HG03066 (cell line): ENCODE results near the gene PEMT.

Source experiments
- ATAC-seq: cut with Tn5 transposase; IDR thresholded peaks from one replicate; pipeline ENCODE4 v1.9.1; 2021; ENCODE audit warnings: low read depth; ENCODE audit not compliant: unreplicated experiment

The PEMT gene

GRCh38 chr17:17572010-17572785 is 19.3 kb downstream of the PEMT start:
- no peak for ATAC-seq

- no peak for ATAC-seq
These were observed 20.5 kb downstream of the PEMT start for GRCh38 chr17:17570798-17571716.

DNA sequence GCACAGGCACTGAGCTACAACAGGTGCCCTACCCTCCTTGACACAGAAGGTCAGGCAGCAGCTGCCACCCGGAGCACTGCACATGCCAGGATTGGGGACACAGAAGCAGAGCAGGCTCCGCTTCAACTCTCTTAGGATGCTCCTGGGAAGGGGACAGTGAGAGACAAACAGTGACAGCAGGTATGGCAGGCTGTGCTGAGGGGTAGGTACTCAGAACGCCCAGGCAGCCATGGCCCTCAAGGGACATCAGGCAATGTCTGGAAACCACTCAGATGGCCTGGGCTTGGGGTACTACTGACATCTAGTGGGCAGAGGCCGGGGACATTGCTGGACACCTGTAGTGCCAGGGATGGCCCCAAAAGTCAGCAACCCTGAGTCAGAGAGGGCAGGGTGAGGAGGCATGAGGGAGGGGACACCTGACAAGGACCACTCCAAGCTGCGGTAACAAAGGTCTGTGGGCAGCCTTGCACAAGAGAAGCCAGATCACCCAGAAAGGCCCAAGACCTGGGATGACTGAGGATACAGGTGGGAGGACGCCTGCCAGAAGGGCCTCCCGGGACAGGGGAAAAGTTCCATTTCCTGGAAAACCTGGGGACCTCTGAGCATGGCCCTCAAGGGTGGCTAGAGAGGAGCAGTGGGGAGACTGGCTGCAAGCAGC is 21.2 kb downstream of the PEMT start:
- ATAC-seq = no peak

DNA sequence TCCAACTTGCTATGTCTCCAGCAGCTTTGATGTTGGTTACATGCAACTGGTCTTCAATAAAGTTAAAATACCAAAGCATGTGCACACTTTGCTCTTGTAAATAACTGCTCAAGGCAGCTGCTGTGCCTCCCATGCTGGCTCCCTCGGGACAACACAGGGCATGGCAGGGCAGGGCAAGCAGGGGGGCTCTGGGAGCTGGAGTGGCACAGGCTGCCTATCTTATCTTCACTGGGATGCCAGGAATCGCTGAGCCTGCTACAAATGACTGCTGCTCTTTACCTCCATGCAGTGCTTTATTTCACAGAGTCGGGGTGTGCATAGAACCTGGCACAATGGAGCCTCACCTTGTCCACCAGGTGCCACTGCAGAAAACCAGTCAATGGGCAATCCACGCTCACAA is 21.8 kb downstream of the PEMT start:
- ATAC-seq = no peak

- ATAC-seq = no peak
These were observed 22.7 kb downstream of the PEMT start for GRCh38 chr17:17568772-17569195.

- ATAC-seq = no peak
These were observed 23.9 kb downstream of the PEMT start for GRCh38 chr17:17567631-17568030.

- ATAC-seq = no peak
These were observed 24.5 kb downstream of the PEMT start for GRCh38 chr17:17566896-17567513.

- ATAC-seq = no peak
These were observed 25.8 kb downstream of the PEMT start for GRCh38 chr17:17565471-17566339.

DNA sequence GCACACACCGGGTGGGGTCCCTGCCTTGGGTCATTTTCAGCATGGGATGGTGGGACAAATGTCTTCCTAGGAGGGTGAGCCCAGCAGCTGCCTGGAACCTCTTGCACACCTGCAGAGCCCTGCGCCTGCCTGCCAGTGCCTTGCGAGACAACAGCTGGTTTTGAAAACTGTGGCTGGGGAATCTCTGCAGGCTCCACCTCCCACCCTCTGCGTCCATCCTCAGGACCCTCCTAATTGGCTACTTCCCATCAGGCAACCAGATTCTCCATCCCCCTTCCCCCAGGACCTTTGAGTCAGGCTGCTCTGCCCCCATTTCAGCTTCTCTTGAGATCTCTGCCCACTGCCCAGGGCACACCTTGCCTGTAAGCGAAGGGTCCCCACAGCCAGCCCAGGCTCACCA is 26.6 kb downstream of the PEMT start:
- ATAC-seq = no peak

- ATAC-seq = no peak
These were observed 27.2 kb downstream of the PEMT start for GRCh38 chr17:17564323-17564722.

- no peak for ATAC-seq
These were observed 28.0 kb downstream of the PEMT start for GRCh38 chr17:17563530-17563929.

DNA sequence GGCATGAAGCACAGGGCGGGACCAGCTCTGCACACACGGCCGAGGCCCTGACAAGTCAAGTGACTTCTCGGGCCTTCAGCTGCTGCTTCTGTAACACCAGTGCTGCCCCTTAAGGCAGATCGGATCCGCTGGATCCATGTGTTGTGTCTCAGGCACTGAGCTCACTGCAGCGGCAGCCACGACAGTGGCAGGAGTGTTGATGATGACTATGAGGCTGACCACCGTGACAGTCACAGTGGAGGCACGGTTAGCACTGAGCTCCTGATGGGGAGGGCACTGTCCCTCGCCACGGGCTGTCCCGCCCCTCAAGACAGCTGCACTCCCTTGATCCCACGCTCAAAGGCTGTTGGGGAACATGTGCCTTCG is 29.4 kb downstream of the PEMT start:
- no peak for ATAC-seq

DNA sequence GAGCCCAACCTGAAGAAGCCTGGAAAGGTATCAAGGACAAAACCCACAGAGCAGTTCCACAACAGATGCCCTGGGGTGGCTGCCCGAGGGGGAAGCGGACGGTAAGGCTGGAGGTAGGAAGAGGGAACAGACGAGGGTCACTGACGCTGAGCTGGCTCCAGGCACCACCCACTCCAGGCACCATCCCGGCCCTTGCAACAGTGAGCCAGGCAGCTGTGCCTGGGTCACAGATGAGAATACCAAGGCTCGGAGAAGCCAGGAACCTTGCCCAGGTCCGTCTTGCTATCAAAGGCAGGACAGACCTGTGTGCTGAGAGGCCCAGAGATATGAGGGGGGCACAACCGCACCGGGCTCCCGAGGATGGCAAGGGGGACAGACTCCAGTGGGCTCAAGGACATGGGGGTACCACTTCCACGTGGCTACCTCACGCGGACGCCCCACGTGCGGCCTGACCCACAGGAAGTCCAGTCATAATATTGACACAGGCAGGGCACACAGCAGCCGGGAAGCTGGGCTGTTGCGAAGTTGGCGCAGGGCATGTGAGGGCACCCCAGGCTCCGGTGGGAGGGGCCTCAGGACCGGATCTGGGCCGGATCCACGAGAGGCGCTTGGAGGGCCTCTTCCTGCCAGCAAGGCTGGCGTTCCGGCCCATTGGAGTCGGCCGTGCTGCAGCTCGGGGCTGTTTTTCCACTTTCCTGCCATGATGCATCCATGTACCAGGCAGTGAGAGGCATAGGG is 29.9 kb downstream of the PEMT start:
- ATAC-seq = no peak

DNA sequence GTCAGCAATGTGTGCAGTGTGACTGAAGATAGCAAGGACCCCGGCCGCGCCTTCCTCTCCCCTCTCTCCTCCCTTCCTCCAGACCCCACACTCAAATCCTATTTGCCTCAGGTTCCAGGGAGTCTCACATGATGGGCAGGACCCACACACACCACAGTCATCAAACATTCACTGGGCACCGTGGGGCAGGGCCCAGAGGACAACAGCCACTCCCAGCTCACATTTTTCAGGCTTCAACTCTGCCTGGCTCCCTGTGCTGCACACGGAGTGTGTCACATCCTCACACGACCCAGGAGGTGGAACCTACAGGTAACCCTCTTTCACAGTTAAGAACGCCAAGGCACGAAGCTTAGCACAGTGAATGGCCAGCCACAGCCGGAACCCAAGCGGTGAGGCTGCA is 30.5 kb downstream of the PEMT start:
- no peak for ATAC-seq

DNA sequence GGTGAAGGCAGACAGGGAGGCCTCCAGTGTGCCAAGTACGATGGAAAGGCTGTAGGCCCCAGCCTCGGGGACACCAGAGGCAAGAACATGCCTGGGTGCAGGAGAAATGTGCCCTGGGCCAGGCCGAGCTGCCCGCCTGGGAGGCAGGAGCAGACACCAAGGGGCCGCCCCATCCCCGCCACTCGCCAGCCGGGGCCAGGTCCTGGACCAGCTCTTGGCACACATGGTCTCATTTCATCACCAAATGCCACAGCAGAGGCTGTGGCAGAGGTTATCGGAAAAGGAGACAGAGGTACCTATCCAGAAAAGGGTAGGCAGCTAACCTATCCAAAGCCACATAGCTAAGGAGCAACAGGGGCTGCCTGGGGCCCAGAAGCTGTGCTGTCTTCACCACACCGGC is 31.3 kb downstream of the PEMT start:
- no peak for ATAC-seq

GRCh38 chr17:17559164-17559563 is 32.3 kb downstream of the PEMT start:
- no peak for ATAC-seq

DNA sequence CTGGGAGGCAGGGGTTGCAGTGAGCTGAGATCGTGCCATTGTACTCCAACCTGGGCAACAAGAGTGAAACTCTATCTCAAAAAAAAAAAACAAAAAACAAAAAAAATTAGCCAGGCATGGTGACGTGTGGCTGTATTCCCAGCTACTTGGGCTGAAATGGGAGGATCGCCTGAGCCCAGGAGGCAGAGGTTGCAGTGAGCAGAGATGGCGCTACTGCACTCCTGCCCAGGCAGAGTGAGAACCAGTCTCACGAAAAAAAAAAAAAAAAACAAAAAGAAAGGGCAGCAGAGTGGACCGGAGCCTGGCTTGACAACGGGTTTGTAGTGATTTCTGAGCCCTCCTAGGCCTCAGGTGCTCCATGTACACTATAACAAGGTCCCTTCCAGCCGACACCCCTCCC is 33.1 kb downstream of the PEMT start:
- no peak for ATAC-seq

DNA sequence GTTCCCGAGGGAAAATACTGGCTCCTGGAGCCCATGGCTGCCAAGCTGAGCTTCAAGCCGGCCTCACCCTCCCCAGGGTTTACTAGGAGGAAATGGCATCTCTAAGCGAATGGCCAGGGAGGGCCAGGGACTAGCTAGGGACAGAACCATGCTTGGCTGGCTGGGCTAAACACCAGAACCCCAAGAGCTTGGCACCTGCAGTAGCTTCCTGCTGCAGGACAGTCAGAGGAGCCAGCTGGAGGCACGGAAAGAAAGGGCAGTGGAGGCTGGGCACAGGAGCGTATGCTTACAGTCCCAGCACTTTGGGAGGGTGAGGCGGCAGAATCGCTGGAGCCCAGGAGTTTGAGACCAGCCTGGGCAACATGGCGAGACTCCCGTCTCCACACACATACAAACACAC is 33.7 kb downstream of the PEMT start:
- no peak for ATAC-seq

GRCh38 chr17:17556671-17557070 is 34.8 kb downstream of the PEMT start:
- ATAC-seq = no peak
